SK-N-SH treated with all-trans-retinoic acid at 6 μM for 48 hours (cell line): ENCODE data around the gene TMUB1.

Source experiments
- ATAC-seq: fragments of 200-7000 bp; cut with Tn5 transposase; 3 replicates; pipeline ENCODE4 v1.9.1; 2020; ENCODE audit warnings: mild to moderate bottlenecking, moderate library complexity
- ARNTL ChIP-seq: fragments of 450-650 bp; formaldehyde crosslinking; IDR thresholded peaks from 2 replicates; pipeline ENCODE4 v1.5.0; 2020; ENCODE audit warnings: low read depth, mild to moderate bottlenecking, moderate library complexity, borderline replicate concordance
- CREB5 ChIP-seq: fragments of 250-450 bp; sonication (Bioruptor Pico); IDR thresholded peaks from 2 replicates; pipeline ENCODE4 v1.5.1; 2020; ENCODE audit warnings: low read depth, mild to moderate bottlenecking, moderate library complexity
- ESRRG ChIP-seq: fragments of 250-450 bp; sonication (Bioruptor Pico); IDR thresholded peaks from 2 replicates; pipeline ENCODE4 v1.6.1; 2021; ENCODE audit warnings: mild to moderate bottlenecking
- ISL1 ChIP-seq: fragments of 250-450 bp; sonication (Bioruptor Pico); IDR thresholded peaks from 2 replicates; pipeline ENCODE4 v2.1.2; 2022; ENCODE audit warnings: mild to moderate bottlenecking, moderate library complexity
- OSR1 ChIP-seq: fragments of 250-450 bp; sonication (Bioruptor Pico); IDR thresholded peaks from 2 replicates; pipeline ENCODE4 v1.8.0; 2022; ENCODE audit warnings: moderate library complexity, mild to moderate bottlenecking, inconsistent platforms
- PATZ1 ChIP-seq: fragments of 250-450 bp; sonication (Bioruptor Pico); IDR thresholded peaks from 2 replicates; pipeline ENCODE4 v1.8.0; 2020; ENCODE audit warnings: mild to moderate bottlenecking, moderate library complexity, borderline replicate concordance
- POU6F1 ChIP-seq: fragments of 250-450 bp; sonication (Bioruptor Pico); IDR thresholded peaks from 2 replicates; pipeline ENCODE4 v1.8.0; 2021; ENCODE audit warnings: low read depth, mild to moderate bottlenecking, moderate library complexity, borderline replicate concordance
- RARB ChIP-seq: fragments of 250-450 bp; sonication (Bioruptor Pico); IDR thresholded peaks from 2 replicates; pipeline ENCODE4 v1.8.0; 2021; ENCODE audit warnings: mild to moderate bottlenecking, moderate library complexity
- SNAI2 ChIP-seq: fragments of 250-450 bp; sonication (Bioruptor Pico); IDR thresholded peaks from 2 replicates; pipeline ENCODE4 v1.5.0; 2020; ENCODE audit warnings: mild to moderate bottlenecking, moderate library complexity
- TCF4 ChIP-seq: fragments of 250-450 bp; sonication (Bioruptor Pico); IDR thresholded peaks from 2 replicates; pipeline ENCODE4 v1.8.0; 2021; ENCODE audit warnings: mild to moderate bottlenecking, moderate library complexity, borderline replicate concordance
- TOX ChIP-seq: fragments of 250-450 bp; sonication (Bioruptor Pico); IDR thresholded peaks from 2 replicates; pipeline ENCODE4 v1.8.0; 2021; ENCODE audit warnings: mild to moderate bottlenecking, moderate library complexity, borderline replicate concordance
- TSHZ2 ChIP-seq: fragments of 250-450 bp; sonication (Bioruptor Pico); IDR thresholded peaks from 2 replicates; pipeline ENCODE4 v1.5.0; 2020; ENCODE audit warnings: mild to moderate bottlenecking, moderate library complexity
- ZC3H10 ChIP-seq: fragments of 250-450 bp; sonication (Bioruptor Pico); IDR thresholded peaks from 2 replicates; pipeline ENCODE4 v1.5.1; 2021; ENCODE audit warnings: mild to moderate bottlenecking, moderate library complexity
- ZFP30 ChIP-seq: fragments of 450-650 bp; formaldehyde crosslinking; IDR thresholded peaks from 2 replicates; pipeline ENCODE4 v1.5.0; 2022; ENCODE audit warnings: mild to moderate bottlenecking, moderate library complexity
- ZNF70 ChIP-seq: fragments of 450-650 bp; formaldehyde crosslinking; IDR thresholded peaks from 2 replicates; pipeline ENCODE4 v1.5.0; 2020; ENCODE audit warnings: mild to moderate bottlenecking, moderate library complexity
- ZNF8 ChIP-seq: fragments of 450-650 bp; formaldehyde crosslinking; IDR thresholded peaks from 2 replicates; pipeline ENCODE4 v1.5.0; 2020; ENCODE audit warnings: mild to moderate bottlenecking, moderate library complexity

The TMUB1 gene

DNA sequence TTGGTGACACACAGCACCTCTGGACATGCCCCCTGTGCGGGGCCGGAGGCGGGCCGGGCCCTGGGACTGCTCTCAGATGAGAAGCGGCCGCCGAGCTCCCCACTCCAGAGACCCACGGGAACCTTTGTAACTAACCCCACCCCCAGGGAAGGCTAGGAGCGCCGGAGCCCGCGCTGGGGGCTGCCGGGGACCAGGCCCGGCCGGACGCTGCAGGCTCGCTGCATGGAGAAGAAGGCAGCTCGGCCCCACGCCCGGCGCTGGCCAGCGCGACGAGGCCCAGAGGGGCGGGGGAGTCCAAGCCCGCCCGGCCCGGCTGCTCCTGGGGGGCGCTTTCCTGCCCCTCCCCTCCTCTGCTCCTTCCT lies 39.5 kb upstream of the TMUB1 start:
- no peak for TF ChIP-seq PATZ1 (CRISPR knock-in tag)
- TF ChIP-seq ZNF70, result no peak
- TF ChIP-seq CREB5 (CRISPR knock-in tag), result no peak
- TF ChIP-seq ZNF8, result no peak
- no peak for TF ChIP-seq ISL1 (CRISPR knock-in tag)
- TF ChIP-seq ZFP30 (CRISPR knock-in tag), result no peak
- no peak for ATAC-seq

DNA sequence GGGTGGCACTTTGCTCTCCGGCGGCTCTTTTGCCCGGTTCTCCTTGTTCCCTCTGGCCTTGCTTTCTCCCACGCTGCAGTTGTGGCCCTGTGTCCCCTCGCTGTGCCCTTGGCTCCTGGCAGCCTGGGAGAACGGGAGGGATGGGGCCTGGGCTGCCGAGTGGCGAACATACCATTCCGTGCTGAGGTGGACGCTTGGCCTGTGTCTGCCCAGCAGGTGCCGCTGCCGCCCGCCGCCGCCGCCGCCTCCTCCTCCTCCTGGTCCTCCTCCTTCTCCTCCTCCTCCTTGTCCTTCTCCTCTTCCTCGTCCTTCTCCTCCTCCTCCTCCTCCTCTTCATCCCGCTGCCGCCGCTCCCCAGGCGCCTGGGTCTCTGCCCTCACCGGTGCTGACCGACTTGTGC lies 39.0 kb upstream of the TMUB1 start:
- ATAC-seq, result no peak

GRCh38 chr7:151121380-151122170 lies 38.3 kb upstream of the TMUB1 start:
- TF ChIP-seq TCF4 (CRISPR knock-in tag) (no peak), OSR1 (CRISPR knock-in tag) (no peak), TOX (CRISPR knock-in tag) (no peak), TSHZ2 (no peak), ARNTL (CRISPR knock-in tag) (no peak), POU6F1 (CRISPR knock-in tag) (no peak), ISL1 (CRISPR knock-in tag) (no peak)
- no peak for ATAC-seq

More for the DNA sequence above, 39.0 kb upstream of the TMUB1 start:
- TF ChIP-seq ESRRG, result no peak
- TF ChIP-seq SNAI2 (CRISPR knock-in tag), result no peak
- TF ChIP-seq ISL1 (CRISPR knock-in tag), result no peak
- no peak for TF ChIP-seq ZFP30 (CRISPR knock-in tag)
- TF ChIP-seq CREB5 (CRISPR knock-in tag), result no peak
- no peak for TF ChIP-seq ZC3H10
- TF ChIP-seq ZNF8, result no peak
- TF ChIP-seq PATZ1 (CRISPR knock-in tag), result no peak
- TF ChIP-seq TCF4 (CRISPR knock-in tag), result no peak
- no peak for TF ChIP-seq RARB (CRISPR knock-in tag)
- TF ChIP-seq ZNF70, result no peak
